Cerebellar nuclear complex (tissue), 1 donor: ENCODE results near the gene KLK8.
"Not testable (repeated sequence)": the region's sequence is repeated elsewhere in the genome, so short reads cannot be mapped to it uniquely, and the experiment has no call there.

Experiments
- DNase-seq, 2 experiments: peaks; one replicate each; lab custom pipeline; 2025; lab: John Stamatoyannopoulos, UW

Gene KLK8

DNA sequence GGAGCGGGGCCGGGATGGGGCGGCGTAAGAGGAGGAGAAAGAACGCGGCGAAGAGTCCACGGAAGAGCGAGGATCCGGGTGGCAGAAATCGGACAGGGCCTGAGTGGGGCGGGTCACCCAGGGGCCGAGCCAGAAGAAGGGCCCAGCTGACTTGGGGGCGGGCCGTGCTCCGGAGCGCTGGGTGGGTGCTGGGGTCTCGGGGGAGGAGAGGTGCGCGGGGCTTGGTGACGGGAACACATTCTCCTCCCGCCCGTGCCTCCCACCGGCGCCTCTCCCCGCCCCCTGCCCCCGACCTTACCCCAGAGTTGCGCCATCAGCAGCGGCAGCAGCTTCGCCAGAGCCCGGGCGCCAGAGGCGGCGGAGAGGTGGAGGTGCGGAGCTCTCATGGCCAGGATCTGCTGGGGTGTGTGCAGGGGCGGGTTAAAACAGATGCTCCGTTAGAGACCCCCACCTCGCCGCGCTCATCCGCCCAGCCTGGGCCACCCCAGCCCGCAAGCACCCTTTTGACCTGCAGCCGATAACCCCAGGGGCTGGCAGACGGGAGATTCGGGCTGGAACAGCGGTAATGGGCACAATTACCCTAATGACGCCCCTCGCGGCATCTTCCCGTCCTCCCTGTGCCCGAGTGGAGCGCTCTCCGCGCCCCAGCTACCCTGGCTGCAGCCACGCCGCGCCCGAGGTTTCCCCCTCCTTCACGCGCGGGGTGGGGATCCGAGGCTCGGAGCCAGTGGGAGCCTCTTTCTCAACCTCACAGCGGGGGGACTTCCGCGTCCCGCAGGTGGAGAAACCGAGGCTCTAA, 17.5 kb upstream of the KLK8 start:
- DNase-seq: no peak

- no peak for DNase-seq
Observed at GRCh38 chr19:51016798-51017683, 15.6 kb upstream of the KLK8 start.

GRCh38 chr19:51015691-51016267, 14.4 kb upstream of the KLK8 start:
- no peak for DNase-seq

DNA sequence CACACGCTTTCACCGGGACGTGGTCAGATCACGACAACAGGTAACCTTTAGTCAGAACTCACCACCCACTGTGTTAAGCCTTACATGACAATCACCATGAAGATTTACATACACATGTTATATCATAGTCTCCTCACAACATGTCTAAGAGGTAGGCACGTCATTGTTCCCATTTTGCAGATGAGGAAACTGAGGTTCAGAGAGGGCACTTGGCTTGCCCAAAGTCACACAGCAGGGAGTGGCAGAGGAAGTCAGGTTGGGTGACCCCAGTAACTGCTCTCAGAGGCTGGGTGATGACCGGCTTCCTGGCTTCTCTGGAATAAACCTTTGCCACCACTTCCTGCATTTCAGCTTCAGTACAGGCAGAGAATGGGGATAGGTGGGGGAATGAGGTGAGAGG, 12.8 kb upstream of the KLK8 start:
- DNase-seq: no peak

DNA sequence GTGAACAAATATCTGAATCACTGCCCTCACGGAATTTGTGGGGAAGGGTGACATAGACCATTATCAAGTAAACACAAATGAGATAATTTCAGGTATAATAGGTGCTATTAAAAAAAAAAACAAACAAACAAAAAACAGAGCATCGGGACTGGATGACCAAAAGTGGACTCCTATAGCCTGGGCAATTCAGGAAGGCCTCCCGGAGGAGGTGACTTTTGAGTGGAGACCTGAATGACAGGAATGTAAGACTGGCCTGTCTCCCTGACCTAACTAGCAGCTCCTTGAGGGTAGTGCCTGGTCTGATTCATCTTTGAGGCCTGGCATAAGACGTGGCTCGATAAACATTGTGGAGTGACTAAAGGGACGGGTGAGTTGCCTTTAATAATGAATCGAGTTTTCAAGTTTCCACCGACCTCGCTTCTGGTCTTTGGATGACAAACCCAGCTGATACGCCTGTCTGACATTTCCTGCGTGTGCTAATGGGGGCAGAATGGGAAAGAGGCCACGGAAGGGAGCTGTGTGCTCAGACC, 11.3 kb upstream of the KLK8 start:
- no peak for DNase-seq

- DNase-seq: no peak
Observed at GRCh38 chr19:51010066-51010795, 8.8 kb upstream of the KLK8 start.

- no peak for DNase-seq
Observed at GRCh38 chr19:51009061-51009891, 7.9 kb upstream of the KLK8 start.

- DNase-seq: no peak
Observed at GRCh38 chr19:51007488-51007887, 6.1 kb upstream of the KLK8 start.

GRCh38 chr19:51006406-51006805, 5.0 kb upstream of the KLK8 start:
- DNase-seq: no peak

GRCh38 chr19:51005248-51005647, 3.8 kb upstream of the KLK8 start:
- no peak for DNase-seq

- no peak for DNase-seq
Observed at GRCh38 chr19:51003316-51003715, 1.9 kb upstream of the KLK8 start.

DNA sequence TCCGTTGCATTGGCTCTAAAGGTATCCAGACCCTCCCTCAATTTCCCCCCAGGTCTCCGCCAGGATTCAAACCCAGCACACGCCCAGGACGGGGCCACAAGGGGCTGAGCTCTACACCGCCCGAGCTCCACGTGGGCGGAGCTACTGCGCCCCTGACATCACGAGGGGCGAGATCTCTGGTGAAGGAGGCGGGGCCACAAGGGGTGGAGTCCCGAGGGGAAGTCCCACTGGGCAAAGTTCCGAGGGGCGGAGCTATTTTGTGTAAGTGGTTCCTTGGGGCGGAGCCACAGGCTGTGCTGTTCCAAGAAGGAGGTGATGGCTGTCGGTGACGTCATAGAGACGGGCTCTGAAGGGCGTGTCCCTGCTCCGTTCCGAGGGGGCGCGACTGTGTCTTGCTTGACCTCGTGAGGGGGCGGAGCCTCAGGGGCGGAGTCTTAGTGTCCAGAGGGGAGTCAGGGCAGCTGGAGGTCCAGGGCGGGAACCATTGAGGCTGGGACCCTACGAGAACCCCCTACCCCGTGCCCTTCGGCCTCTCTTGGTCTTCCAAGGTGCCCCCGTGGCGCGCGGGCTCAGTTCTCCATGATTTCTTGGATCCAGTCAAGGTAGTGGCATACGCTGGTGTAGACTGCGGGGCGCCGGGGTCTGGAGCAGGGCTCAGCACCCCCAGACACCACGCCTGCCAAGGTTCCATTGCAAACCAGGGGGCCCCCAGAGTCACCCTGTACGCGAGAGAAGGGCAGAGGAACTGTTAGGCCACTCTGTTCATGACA, 1.3 kb upstream of the KLK8 start:
- DNase-seq: no peak

DNA sequence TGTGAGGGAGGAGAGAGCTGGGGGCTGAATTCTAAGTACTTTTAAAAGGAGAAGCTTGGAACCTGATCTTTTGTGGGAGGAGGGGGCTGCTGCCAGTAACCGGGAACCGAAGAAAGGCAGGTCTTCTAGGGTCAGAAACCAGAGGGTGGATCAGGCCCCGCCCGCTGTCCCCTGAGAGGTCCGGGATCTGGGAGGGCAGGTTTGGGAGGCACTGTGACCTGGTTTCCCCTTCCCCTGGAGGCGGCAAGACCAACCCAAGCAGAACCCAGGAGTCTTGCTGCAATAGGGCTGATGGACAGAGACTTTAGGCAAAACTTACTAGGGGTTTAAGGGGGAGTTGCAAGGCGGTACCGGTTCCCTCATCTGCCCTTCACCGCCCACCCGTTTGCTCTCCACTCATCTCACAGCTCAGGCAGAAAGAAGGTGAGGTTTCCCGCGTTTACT, 707 bp upstream of the KLK8 start:
- DNase-seq: no peak

DNA sequence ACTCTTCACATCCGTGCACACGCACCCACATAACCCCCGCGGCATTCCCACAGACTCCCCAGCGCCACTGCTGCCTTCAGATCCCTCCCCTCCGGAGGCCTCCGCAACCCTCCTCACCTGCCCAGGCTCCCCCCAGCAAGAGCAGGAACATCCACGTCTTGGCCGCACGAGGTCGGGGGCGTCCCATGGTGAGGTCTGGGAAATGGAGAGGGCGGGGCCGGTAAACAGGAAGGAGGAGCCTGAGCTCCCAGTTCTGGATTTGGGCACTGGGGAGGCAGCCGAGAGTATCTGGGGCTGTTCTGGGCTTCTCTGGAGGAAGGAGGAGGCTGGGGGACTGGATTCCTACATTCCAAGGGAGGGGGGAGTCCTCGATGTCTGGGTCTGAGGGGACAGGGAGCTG, 423 bp downstream of the KLK8 start:
- DNase-seq: no peak

- no peak for DNase-seq
Observed at GRCh38 chr19:51000426-51000825, 978 bp downstream of the KLK8 start.

- no peak for DNase-seq
Observed at GRCh38 chr19:50998686-50999085, 2.7 kb downstream of the KLK8 start.

- DNase-seq: no peak
Observed at GRCh38 chr19:50998061-50998460, 3.3 kb downstream of the KLK8 start.

DNA sequence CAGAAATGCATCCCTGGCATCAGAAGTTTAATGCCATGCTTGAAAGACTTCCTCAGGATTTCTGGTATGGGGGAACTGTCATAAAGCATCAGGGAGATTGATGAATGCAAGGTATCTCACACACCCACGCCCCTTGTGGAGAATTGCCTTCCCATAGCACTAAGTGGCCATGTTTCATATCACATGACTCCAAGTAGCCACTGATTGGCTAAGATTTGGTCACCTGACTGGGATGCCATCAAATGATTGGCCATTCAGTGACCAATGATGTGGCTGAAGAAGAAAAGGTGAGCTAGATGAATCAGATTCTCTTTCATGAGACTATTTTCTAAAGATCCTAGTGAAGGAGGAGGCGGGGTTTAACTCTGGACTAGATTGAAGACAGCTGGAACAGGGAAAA, 7.3 kb downstream of the KLK8 start:
- no peak for DNase-seq

DNA sequence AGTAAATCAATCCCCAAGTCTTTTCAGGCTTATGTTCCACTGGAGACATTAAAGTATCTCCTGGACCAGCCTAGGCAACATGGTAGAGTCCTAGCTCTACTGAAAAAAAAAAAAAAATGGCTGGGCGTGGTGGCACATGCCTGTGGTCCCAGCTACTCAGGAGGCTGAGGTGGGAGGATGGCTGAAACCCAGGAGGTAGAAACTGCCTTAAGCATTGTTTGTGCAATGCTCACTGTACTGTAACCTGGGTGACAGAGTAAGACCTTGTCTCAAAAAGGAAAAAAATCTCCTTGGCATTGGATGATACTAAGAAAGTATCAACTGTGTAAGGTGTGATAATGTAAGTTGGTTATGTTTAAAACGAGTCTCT, 8.8 kb downstream of the KLK8 start:
- no peak for DNase-seq

GRCh38 chr19:50984416-50984815, 17.0 kb downstream of the KLK8 start:
- not testable (repeated sequence) for DNase-seq
